Measurements from ENCODE around the gene COL27A1.

Gene COL27A1

DNA sequence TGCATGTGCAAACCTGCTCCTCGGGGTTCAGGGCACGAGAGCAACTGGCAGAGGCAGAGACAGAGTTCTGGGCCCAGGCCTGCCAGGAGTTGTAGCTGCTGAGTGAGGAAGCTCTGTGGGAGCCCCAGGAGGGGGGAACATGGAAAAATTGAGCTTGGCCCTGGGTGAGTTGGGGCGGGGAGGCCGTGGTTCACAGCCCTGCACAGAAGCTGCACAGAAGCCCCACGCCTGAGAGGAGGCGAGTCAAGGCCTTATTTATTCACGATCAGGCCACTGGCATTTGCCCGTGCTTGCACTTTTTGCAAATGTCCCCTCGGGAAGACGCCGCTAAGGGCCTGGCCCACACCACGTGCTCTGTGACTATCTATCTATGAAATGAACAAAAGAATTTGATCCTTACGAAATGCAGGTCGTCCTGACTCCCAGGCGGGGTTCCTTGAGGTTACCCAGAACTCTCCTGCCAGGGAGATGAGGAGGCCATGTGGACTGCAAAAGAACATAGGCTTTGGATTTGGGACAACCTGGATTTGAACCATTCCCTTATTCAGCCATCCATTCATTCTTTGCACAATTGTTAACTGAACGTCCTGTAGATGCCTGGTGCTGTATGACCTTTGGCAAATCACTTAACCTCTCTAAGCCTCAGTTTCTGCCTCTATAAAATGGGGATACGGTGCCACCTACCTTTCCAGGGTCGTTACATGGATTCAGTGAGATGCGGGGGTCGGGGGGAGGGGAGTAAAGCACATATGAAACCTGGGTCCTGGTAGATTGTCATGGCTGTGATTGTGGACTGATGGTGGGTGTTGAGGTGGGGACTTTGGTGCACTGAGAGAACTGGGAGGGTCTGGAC, 17.9 kb downstream of the COL27A1 start:
- no peak for DNase-seq (ENCODE audit: low spot score)
- in situ Hi-C loops (cut with MboI; ENCODE audit: low sequenced_read_pairs, unreplicated experiment) = no loop called here

DNA sequence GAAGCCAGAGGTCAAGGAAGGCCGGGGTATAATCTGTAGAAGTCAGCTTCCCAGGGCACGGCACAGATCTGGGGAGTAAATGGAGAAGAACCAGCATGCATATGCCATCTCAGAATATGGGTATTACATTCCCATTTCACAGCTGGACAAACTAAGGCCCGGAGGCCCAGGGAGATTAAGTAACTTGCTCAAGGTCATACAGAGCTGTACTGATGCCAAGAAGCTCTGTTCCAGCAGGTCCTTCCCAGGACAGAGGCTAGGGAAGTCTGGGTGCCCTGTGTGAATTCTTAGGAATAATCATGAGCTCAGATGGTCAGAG, 19.2 kb downstream of the COL27A1 start:
- TF ChIP-seq, protein P1, sequence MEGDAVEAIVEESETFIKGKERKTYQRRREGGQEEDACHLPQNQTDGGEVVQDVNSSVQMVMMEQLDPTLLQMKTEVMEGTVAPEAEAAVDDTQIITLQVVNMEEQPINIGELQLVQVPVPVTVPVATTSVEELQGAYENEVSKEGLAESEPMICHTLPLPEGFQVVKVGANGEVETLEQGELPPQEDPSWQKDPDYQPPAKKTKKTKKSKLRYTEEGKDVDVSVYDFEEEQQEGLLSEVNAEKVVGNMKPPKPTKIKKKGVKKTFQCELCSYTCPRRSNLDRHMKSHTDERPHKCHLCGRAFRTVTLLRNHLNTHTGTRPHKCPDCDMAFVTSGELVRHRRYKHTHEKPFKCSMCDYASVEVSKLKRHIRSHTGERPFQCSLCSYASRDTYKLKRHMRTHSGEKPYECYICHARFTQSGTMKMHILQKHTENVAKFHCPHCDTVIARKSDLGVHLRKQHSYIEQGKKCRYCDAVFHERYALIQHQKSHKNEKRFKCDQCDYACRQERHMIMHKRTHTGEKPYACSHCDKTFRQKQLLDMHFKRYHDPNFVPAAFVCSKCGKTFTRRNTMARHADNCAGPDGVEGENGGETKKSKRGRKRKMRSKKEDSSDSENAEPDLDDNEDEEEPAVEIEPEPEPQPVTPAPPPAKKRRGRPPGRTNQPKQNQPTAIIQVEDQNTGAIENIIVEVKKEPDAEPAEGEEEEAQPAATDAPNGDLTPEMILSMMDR (IDR thresholded peaks at IDR 0.05; ENCODE audit: borderline replicate concordance, control extremely low read depth, extremely low read depth, insufficient read depth, missing control alignments) = no peak
- in situ Hi-C loops (cut with MboI; ENCODE audit: low sequenced_read_pairs, unreplicated experiment) = no loop called here
- no peak for DNase-seq (ENCODE audit: low spot score)

More for the DNA sequence above, 17.9 kb downstream of the COL27A1 start:
- TF ChIP-seq, protein P1 (IDR thresholded peaks at IDR 0.05; ENCODE audit: borderline replicate concordance, control extremely low read depth, extremely low read depth, insufficient read depth, missing control alignments) = no peak

DNA sequence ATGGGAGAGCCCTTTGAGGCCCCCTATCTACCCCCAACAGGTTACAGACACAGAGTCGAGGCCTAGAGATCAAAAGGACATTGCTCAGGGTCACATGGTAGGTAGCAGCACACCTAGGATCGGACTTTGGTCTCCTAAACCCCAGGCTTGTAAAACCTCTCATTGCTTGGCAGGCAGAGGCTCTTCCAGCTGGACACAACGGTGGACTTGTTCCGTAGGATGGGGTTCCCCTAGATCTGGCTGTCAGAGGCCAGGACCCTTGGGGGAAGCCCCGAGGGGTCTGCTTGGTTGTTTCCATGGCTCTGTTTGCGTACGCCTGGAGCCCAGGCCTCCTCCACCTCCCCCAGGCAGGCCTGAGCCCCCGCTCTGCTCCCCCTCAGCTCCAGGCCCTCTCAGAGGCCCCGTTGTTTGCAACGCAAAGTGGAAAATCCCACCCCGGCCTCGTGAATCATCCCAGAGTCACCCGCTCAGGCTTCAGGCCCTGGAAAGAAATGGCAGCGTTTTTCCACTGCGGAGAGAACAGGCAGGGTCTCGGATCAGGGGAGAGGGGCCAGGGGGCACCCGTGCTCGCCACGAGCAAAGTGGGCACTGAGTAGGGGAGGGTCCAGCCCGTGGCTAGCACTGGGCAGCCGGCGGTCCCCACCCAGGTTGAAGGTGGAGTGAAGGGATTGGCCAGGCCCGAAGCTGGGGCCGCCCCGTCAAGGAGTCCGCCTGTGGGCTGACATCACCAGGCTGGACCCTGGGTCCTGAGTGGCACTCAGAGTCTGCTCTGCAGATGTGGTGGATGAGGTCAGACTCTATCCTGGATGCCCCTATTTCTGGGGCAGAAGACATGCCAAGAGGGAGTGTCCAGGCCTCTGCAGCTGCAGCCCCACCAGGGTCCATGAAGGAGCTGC, 19.8 kb downstream of the COL27A1 start:
- TF ChIP-seq, protein P1 (IDR thresholded peaks at IDR 0.05; ENCODE audit: borderline replicate concordance, control extremely low read depth, extremely low read depth, insufficient read depth, missing control alignments) = no peak
- in situ Hi-C loops (cut with MboI; ENCODE audit: low sequenced_read_pairs, unreplicated experiment) = no loop called here
- no peak for DNase-seq (ENCODE audit: low spot score)

DNA sequence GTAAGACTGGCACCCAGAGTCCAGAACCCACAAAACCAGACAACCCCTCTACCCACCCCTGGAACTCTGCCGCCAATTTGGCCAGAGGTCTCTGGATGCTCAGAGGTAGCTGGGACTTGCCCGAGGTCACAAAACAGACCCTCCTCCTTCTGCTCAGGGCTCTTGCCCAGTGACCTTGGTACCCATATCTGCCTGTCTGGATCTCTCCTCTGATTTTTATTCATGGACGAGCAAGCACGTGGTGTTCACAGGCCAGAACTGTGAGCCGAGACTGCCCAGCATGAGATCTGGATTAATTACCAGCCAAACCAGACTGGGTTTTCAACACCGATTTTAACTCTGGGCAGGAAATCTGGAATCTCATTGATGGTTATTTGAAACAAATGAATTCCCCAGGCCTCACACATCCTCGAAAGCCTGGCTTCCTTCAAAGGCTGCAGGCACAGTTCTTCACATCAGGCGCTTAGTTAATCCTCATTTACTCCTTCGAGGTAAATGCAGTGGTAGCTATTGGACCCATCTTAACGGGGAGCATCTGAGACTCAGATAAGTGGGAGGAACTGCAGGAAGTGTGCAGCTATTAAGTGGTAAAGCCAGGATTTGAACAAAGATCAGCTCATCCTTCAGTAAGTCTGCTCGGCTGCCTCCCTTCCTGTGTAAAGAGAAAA, 21.4 kb downstream of the COL27A1 start:
- no peak for DNase-seq (ENCODE audit: low spot score)
- TF ChIP-seq, protein P1 (IDR thresholded peaks at IDR 0.05; ENCODE audit: borderline replicate concordance, control extremely low read depth, extremely low read depth, insufficient read depth, missing control alignments) = no peak
- in situ Hi-C loops (cut with MboI; ENCODE audit: low sequenced_read_pairs, unreplicated experiment) = no loop called here

DNA sequence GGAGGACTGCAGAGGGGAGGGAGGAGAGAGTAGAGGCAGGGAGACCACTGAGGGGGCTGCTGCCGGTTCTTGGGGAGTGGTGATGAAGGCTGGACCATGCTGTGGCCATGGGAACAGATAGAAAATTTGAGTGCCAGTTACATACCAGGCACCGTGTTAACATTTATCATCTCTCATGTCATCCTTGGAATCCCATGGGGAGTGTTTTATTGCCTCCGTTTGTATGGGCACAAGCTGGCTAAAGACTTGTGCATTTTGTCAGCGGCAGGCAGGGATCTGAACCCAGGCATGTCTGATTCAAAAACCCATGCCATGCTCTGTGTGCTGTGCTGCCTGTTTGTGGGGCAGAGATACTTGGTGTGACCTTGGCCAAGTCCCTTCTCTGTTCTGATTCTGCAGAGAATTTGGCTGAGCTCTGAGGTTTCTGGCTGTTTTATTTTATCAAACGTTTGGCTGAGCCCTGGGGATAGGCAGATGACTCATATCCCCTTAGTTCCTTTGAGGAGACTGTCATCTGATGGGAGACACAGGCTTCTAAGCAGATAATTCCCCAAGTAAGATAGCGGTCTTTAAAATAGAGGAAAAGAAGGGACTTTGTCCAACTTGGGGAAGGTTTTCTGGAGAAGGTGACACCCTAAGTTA, 22.2 kb downstream of the COL27A1 start:
- no peak for DNase-seq (ENCODE audit: low spot score)
- TF ChIP-seq, protein P1 (IDR thresholded peaks at IDR 0.05; ENCODE audit: borderline replicate concordance, control extremely low read depth, extremely low read depth, insufficient read depth, missing control alignments) = no peak
- in situ Hi-C loops (cut with MboI; ENCODE audit: low sequenced_read_pairs, unreplicated experiment) = no loop called here

DNA sequence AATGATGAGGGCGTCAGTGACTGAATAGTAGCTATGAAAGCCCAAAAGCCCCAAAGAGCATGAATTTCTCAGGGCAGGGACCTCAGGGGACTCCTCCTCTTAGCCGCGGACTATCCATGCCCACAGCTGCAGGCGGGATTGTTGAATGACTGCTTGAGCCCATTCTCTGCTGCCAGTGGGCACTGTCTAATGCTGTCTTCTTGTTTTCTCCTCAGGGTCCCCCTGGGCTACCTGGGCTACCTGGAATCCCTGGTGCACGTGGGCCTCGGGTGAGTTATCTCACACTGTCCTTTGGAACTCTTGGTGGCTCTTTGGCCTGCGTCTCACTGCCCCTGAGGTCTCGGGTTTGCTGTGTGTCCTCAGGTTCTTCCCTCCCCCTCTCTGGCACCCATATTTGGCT, 22.7 kb downstream of the COL27A1 start:
- TF ChIP-seq, protein P1 (IDR thresholded peaks at IDR 0.05; ENCODE audit: borderline replicate concordance, control extremely low read depth, extremely low read depth, insufficient read depth, missing control alignments) = no peak
- in situ Hi-C loops (cut with MboI; ENCODE audit: low sequenced_read_pairs, unreplicated experiment) = no loop called here
- no peak for DNase-seq (ENCODE audit: low spot score)
